Eye (tissue), 1 donor: Measurements from ENCODE around the gene USH1G.
"Not testable (repeated sequence)": the region's sequence is repeated elsewhere in the genome, so short reads cannot be mapped to it uniquely, and the experiment has no call there.

Source experiments
- DNase-seq: peaks from one replicate; pipeline ENCODE4 v3.0.0-alpha.2; 2015

USH1G gene

GRCh38 chr17:74873037-74873873, 49.8 kb downstream of the USH1G start:
- DNase-seq: peak; percentile 100

GRCh38 chr17:74872313-74873036, 50.6 kb downstream of the USH1G start, which contains the start of gene FDXR:
Gene FDXR (minus strand): TSS chr17:74872994. CDS start chr17:74872944, 50 bp downstream.
- DNase-seq: no peak

- DNase-seq: no peak
Measured at GRCh38 chr17:74871356-74872076, 51.5 kb downstream of the USH1G start.

GRCh38 chr17:74870512-74870911, 52.5 kb downstream of the USH1G start:
- no peak for DNase-seq

- not testable (repeated sequence) for DNase-seq
Measured at GRCh38 chr17:74870028-74870427, 53.0 kb downstream of the USH1G start.

- DNase-seq: no peak
Measured at GRCh38 chr17:74868908-74869255, 54.2 kb downstream of the USH1G start.

GRCh38 chr17:74868251-74868907, 54.7 kb downstream of the USH1G start:
- DNase-seq: no peak

- no peak for DNase-seq
Measured at GRCh38 chr17:74866198-74866835, 56.7 kb downstream of the USH1G start.
